PFSK-1 (cell line): ENCODE measurements around the gene TEX52.

Experiments
- FOXP2 ChIP-seq: optimal IDR thresholded peaks from 2 replicates; pipeline ENCODE3; 2011; ENCODE audit warnings: borderline replicate concordance, control low read depth, inconsistent platforms; ENCODE audit not compliant: insufficient read depth; ENCODE audit errors: extremely low read length, extremely low read depth
- POLR2AphosphoS5 ChIP-seq: IDR thresholded peaks from 2 replicates; pipeline ENCODE4 v1.6.1; 2012; ENCODE audit warnings: low read depth, mild to moderate bottlenecking, control low read depth, low read length, moderate library complexity
- REST ChIP-seq, 2 experiments: IDR thresholded peaks; 2 replicates each; pipeline versions ENCODE4 v1.6.1 to v1.8.0; 2011 to 2012; ENCODE audit warnings: low read depth in 2 of 2, low read length in 2 of 2, control low read depth in 1 of 2, inconsistent platforms in 1 of 2, mild to moderate bottlenecking in 1 of 2, moderate library complexity in 1 of 2; ENCODE audit not compliant: insufficient read depth in 1 of 2
- SIN3A ChIP-seq: IDR thresholded peaks from 2 replicates; pipeline ENCODE4 v1.6.1; 2012; ENCODE audit warnings: mild to moderate bottlenecking, low read length, moderate library complexity, borderline replicate concordance; ENCODE audit not compliant: insufficient read depth
- TAF1 ChIP-seq: IDR thresholded peaks from 2 replicates; pipeline ENCODE4 v1.6.1; 2012; ENCODE audit warnings: low read length, control low read depth, borderline replicate concordance; ENCODE audit not compliant: insufficient read depth

- TF ChIP-seq POLR2AphosphoS5 (no peak), FOXP2 (no peak), REST (IDR thresholded peaks at IDR 0.05; ENCODE audit: insufficient read depth in 1 of 2, low read depth in 2 of 2, low read length in 2 of 2) (no peak), TAF1 (no peak), SIN3A (no peak)
These were observed 23.0 kb upstream of the TEX52 start for GRCh38 chr12:2879853-2880252.
